Tibial nerve (tissue), 4 donors: ENCODE measurements around the gene CTDSP2. TPM values are rescaled to one million over a fixed set of nuclear protein-coding genes. Genes with fewer than 3 reads are reported as not detected.
A peak's percentile ranks its signal among the peaks of the same experiment; 100 is the strongest.

Source experiments
- DNase-seq, 2 donors: peaks; one replicate each; pipeline ENCODE4 v3.0.0-alpha.2; 2019; ENCODE audit warnings: low spot score in 2 of 2
- H3K27ac ChIP-seq, 4 donors: fragments of 200-600 bp; sonication (generic) in 3 of 4; one replicate each; pipeline ENCODE4 v1.5.1; 2017 to 2019; ENCODE audit warnings: mild to moderate bottlenecking in 1 of 4
- H3K27me3 ChIP-seq, 2 donors: fragments of 200-600 bp; sonication (generic) in 1 of 2; one replicate each; pipeline versions ENCODE4 v1.5.1 to v1.6.0; 2017 to 2019
- H3K36me3 ChIP-seq, 3 donors: fragments of 200-600 bp; sonication (generic); one replicate each; pipeline ENCODE4 v1.5.1; 2018 to 2019
- H3K4me1 ChIP-seq, 4 donors: fragments of 200-600 bp; sonication (generic) in 3 of 4; one replicate each; pipeline ENCODE4 v1.5.1; 2017 to 2019
- H3K4me3 ChIP-seq, 4 donors: fragments of 200-600 bp; sonication (generic) in 3 of 4; one replicate each; pipeline ENCODE4 v1.5.1; 2017 to 2019; ENCODE audit warnings: mild to moderate bottlenecking in 1 of 4, moderate library complexity in 1 of 4
- H3K9me3 ChIP-seq, 4 donors: fragments of 200-600 bp; sonication (generic) in 3 of 4; one replicate each; pipeline ENCODE4 v1.5.1; 2017 to 2019
- EP300 ChIP-seq, 2 donors: sonication (generic); formaldehyde crosslinking; IDR thresholded peaks; one replicate each; pipeline ENCODE4 v1.6.1; 2017; ENCODE audit warnings: antibody characterized with exemption in 2 of 2, mild to moderate bottlenecking in 1 of 2
- POLR2A ChIP-seq, 2 donors: fragments of 450-650 bp; IDR thresholded peaks; one replicate each; pipeline ENCODE4 v1.6.1; 2017; ENCODE audit warnings: antibody characterized with exemption in 2 of 2, mild to moderate bottlenecking in 2 of 2, moderate library complexity in 2 of 2
- WGBS, 2 donors: methylation state at CpG; one replicate each; pipeline ENCODE4 v1.1.5; 2018; 5-methylcytosine and 5-hydroxymethylcytosine counted together
- total RNA-seq, 4 donors: library from RNA; depleted of rRNA; stranded (reverse); fragments of >200 nt; gene quantifications; one replicate each; pipeline ENCODE4 v1.1.0, GENCODE V29; 2016
- TF ChIP-seq, protein P1 (sequence below), 5 experiments: fragments of 200-600 bp in 3 of 5; fragments of 450-650 bp in 2 of 5; sonication (generic) in 3 of 5; IDR thresholded peaks; one replicate each; pipeline ENCODE4 v1.5.1; 2016 to 2019; ENCODE audit warnings: antibody characterized with exemption in 5 of 5, mild to moderate bottlenecking in 3 of 5, moderate library complexity in 2 of 5

CTDSP2 gene
- total RNA-seq, 4 donors from 2014 or later = 117 to 141 (median 123) TPM

DNA sequence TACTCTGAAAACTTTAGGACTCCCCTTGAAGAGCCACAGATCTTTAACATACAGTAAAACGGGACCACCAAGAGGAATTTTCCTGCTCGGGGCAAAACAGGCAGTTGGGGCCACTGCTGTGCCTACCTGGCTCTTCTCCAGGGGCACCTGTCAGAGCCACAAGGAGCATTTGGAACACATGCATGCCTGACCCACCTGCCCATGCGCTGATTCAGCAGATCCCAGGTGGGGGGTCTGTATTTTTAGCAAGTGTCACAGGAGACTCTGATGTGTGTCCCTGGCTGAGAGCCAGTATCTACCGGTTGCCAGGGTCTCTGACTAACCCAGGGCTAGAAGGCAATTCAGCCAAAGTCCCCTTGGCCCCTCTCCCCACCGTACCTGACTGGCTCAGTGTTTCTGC lies 6.5 kb downstream of the CTDSP2 start:
- Histone ChIP-seq H3K4me3 (peak overlapping the region in 2 of 4 donors; percentile 2 to 10), H3K36me3 (peaks cover 0 to 7% (median 0%) of the 10 kb centered on the region in 3 donors), H3K9me3 (no peaks in the 10 kb centered on the region), H3K27me3 (no peaks in the 10 kb centered on the region), H3K4me1 (peaks cover 10 to 95% (median 92%) of the 10 kb centered on the region in 4 donors), H3K27ac (peak overlapping the region in 2 of 4 donors; percentile 100)
- WGBS, 2 donors = 41 to 46% methylated on average over 5 of the region's 5 CpGs
- TF ChIP-seq POLR2A (IDR thresholded peaks at IDR 0.05) (no peak), EP300 (IDR thresholded peaks at IDR 0.05) (no peak)
- TF ChIP-seq, protein P1, sequence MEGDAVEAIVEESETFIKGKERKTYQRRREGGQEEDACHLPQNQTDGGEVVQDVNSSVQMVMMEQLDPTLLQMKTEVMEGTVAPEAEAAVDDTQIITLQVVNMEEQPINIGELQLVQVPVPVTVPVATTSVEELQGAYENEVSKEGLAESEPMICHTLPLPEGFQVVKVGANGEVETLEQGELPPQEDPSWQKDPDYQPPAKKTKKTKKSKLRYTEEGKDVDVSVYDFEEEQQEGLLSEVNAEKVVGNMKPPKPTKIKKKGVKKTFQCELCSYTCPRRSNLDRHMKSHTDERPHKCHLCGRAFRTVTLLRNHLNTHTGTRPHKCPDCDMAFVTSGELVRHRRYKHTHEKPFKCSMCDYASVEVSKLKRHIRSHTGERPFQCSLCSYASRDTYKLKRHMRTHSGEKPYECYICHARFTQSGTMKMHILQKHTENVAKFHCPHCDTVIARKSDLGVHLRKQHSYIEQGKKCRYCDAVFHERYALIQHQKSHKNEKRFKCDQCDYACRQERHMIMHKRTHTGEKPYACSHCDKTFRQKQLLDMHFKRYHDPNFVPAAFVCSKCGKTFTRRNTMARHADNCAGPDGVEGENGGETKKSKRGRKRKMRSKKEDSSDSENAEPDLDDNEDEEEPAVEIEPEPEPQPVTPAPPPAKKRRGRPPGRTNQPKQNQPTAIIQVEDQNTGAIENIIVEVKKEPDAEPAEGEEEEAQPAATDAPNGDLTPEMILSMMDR (IDR thresholded peaks at IDR 0.05) = no peak
- no peak for DNase-seq

DNA sequence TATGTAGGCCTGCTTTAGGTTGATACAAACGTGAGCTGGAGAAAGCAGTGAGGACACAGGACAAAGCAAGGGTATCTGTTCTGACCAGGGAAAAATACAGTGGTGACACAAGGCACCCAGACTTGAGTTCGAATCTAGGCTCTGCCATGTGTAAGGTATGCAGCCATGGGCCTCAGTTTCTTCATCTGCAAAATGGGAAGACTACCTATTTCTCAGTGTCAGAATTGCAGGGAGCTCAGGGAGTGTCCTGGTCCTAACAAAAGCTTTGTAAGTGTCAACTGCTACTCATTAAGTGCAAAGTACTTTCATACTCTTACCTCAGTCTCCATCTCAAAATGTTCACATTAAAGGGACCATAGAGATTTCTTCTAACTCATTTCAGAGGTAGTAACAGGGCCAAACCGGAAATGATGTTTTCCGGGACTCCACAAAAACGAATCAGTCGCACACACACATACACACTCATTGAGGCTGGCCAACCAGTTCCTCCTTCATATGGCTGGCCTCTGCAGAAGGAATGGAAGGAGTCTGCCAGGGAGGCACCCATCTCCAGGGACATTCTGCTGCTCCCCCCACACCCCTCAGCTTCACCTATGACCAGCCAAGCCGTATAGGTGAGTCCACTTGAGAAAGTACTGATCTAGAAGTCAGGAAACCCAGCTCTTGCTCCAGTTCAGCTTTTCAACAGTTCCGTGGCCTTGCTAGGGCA lies 7.8 kb downstream of the CTDSP2 start:
- peak overlapping the region in 1 of 4 donors; percentile 23 for H3K4me3 ChIP-seq
- peaks cover 0 to 7% (median 0%) of the 10 kb centered on the region in 3 donors for H3K36me3 ChIP-seq
- peak overlapping the region in 3 of 4 donors; percentile 48 to 100 (median 67) for H3K27ac ChIP-seq
- H3K4me1 ChIP-seq = peaks cover 15 to 100% (median 99%) of the 10 kb centered on the region in 4 donors
- no peak for DNase-seq
- H3K9me3 ChIP-seq = no peaks in the 10 kb centered on the region
- no peak for TF ChIP-seq POLR2A (IDR thresholded peaks at IDR 0.05)
- TF ChIP-seq, protein P1 (IDR thresholded peaks at IDR 0.05) = no peak
- peak in 1 of 2 donors; percentile 24 for TF ChIP-seq EP300 (IDR thresholded peaks at IDR 0.05)
- H3K27me3 ChIP-seq = no peaks in the 10 kb centered on the region
- 24 to 25% methylated on average over 8 of the region's 8 CpGs for WGBS, 2 donors

DNA sequence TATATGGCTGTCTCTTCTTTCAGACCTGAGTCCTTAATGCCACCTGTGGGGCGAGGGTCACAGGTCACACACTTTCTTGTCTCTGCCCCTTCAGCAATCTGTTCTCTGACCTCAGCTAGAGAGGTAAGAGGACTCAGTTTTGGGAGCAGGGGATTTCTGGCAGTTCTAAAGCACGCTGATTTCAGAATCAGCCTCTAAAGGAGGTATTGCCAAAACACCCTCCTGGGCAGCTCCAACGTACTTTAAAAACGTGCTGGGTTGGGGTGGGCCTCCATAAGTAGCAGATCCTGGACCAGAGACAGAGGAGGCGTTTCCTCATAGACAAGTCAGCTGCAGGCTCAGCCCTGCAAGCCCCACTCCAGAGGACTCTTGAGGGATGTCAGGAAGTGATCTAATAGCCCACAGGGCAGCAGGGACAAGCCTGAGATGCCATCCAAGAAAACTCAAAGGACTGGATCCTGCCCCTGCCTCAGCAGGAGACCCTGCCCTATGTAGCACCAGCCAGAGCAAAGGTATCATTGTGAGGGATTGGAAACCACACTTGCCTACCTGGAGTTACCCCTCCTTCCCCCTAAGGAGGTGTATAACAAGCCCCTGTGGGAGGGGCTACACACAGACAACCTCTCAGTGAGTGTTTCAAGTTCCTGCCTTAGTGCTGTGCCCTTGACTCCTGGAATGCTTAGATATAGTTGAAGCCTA lies 8.5 kb downstream of the CTDSP2 start:
- H3K36me3 ChIP-seq = peaks cover 0 to 7% (median 0%) of the 10 kb centered on the region in 3 donors
- TF ChIP-seq POLR2A (IDR thresholded peaks at IDR 0.05) = no peak
- no peak for TF ChIP-seq EP300 (IDR thresholded peaks at IDR 0.05)
- TF ChIP-seq, protein P1 (IDR thresholded peaks at IDR 0.05) = no peak
- H3K4me3 ChIP-seq = peak overlapping the region in 1 of 4 donors; percentile 23
- DNase-seq = no peak
- WGBS, 2 donors = 7 to 12% methylated on average over 5 of the region's 5 CpGs
- H3K27ac ChIP-seq = peak overlapping the region in 3 of 4 donors; percentile 48 to 100 (median 67)
- H3K27me3 ChIP-seq = no peaks in the 10 kb centered on the region
- peaks cover 15 to 100% (median 100%) of the 10 kb centered on the region in 4 donors for H3K4me1 ChIP-seq
- no peaks in the 10 kb centered on the region for H3K9me3 ChIP-seq

DNA sequence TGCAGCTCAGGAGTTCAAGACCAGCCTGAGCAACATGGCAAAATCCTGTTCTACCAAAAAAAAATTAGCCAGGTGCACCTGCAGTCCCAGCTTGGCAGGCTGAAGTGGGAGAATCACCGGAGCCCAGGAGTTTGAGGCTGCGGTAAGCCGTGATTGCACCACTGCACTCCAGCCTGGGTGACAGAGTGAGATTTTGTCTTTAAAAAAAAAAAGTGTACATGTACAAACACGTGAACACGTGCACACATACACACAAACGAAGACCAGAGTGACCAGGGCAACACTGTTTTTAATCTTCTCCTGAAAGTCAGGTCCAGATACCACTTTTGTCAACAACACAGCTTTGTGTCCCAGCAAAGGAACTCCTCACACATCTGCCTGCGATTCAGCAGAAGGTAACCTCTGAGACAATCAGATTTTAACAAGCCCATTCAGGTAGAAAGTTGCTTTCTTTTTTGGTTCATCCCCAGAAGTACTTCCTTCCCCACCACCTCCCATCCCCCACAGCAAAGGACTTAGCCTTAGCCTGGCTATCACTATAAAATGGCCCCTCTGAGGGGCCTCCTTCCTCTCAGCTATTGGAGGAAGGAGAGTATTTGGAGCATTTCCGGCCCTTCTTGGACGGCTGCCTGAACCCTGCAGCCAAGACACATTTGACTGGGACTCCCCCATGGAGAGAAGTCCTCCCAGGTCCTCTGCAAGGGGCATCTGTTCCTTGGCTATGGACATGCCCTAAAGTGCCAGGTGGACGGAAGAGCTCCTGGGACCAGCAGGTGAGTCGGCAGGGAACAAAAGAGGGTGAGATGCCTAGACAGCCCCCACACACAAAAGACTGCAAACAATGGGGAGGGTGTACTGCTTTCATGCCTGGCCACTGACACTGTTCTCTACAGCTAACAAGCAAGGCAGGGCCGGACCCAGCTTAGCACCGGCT lies 9.8 kb downstream of the CTDSP2 start:
- Histone ChIP-seq H3K27me3 (no peaks in the 10 kb centered on the region), H3K27ac (peak overlapping the region in 3 of 4 donors; percentile 48 to 69 (median 67)), H3K4me3 (peak overlapping the region in 2 of 4 donors; percentile 3 to 23), H3K9me3 (no peaks in the 10 kb centered on the region), H3K36me3 (peaks cover 0 to 7% (median 0%) of the 10 kb centered on the region in 3 donors), H3K4me1 (peaks cover 11 to 100% (median 100%) of the 10 kb centered on the region in 4 donors)
- DNase-seq = peak; percentile 45 to 52
- TF ChIP-seq EP300 (IDR thresholded peaks at IDR 0.05) (peak in 1 of 2 donors; percentile 39), POLR2A (IDR thresholded peaks at IDR 0.05) (no peak)
- WGBS, 2 donors = 9 to 10% methylated on average over 13 of the region's 13 CpGs
